ENCODE results near the gene RNASET2.
"Not testable (repeated sequence)": the region's sequence is repeated elsewhere in the genome, so short reads cannot be mapped to it uniquely, and the experiment has no call there.

The RNASET2 gene

DNA sequence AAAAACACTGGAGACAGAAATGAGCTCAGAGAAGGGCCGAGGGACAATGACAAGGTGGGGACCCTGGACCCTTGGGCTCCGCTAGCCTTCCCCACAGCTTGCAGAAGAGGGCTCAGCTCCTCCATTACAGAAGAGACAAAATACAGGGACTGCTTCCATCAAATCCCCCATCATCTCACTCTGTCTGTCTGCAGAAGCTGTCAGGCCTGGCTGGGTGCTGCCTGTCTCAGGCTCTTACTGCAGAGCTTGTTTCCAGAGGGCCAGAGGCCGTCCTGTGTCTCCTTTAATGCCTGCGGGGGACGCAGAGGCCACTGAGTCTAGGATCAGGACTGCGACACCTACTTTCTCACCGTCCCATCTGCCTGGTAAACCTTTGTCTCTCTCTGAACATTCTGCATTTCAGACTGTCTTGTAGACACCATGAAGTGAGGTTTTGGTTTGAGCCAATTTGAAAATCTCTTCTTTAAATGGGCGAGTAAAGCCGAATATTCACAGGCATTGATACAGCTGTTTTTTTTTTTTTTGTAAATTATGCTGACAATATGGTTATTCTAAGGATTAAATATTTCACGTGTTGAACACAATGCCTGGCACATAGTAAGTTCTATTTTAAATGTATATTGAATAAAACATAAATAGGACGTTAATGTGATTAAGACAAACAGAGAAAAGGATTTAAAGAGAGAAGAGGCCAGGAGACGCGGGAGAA lies 28.3 kb downstream of the RNASET2 start:
- no peak for DNase-seq (ENCODE audit: low read depth)

DNA sequence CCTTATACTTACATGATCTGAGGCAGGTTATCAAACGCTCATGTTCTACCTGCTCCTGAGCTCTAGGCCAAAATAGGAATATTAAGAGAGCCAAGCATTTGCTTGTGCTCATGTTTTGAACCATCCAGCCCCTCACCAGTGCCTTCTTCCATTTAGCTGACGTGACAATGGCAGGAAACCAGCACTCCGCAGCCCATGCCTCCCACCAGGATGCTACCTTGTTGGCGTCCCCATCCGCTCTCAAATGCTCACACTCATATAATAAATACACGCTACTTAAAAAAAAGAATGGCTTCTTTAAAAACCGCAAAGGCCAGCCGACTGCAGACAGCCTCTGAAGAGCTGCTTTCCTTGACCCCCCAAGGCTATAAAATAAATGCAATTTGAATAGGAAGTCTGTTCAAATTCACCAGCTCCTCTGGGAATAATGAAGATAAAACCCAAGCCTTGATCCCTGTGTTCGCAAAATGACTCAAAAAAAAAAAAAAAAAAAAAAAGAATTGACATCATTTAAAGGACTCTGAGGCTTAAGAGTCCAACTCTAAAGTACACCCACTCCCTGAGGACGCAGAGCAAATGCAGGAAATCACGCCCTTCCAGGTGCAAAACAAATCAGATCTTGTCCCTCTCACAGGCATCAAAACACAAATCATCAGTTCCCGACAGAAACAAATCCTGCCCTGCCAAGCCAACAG lies 29.0 kb downstream of the RNASET2 start:
- DNase-seq (ENCODE audit: low read depth): no peak

GRCh38 chr6:166926748-166927147 lies 29.6 kb downstream of the RNASET2 start:
- no peak for DNase-seq (ENCODE audit: low read depth)

DNA sequence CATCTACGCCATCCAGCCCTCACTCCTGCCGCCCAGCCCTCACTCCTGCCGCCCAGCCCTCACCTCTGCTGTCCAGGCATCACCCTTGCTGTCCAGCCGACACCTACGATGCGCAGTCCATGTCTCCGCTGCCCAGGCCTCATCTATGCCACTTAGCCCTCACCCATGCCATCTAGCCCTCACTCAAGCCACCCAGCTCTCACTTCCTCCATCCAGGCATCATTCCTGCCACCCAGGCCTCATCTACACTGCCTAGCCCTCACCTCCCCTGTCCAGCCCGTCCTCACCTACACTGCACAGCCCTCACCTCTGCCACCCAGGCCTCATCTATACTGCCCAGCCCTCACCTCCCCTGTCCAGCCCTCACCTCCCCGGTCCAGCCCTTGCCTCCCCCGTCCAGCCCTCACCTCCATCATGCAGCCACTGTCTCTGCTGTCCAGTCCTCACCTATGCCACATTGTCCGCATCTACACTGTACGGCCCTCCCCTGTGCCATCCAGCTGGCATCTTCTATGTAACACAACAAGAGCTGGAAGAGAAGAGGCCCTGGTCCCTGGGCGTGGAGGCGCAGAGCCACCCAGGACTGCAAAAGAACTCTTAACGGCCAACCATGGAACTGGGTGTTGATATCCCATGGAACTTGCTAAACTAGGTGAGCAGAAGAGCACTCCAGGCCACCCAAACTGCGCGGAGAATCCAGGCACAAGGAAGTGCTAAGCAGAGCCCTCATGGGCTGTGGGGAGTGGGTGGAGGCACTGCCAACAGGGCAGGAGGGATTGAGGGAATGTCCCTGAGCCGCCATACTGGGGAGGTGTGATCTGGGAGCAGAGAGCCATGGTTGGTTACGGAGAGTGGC lies 31.0 kb downstream of the RNASET2 start:
- no peak for DNase-seq (ENCODE audit: low read depth)

GRCh38 chr6:166924531-166924930 lies 31.8 kb downstream of the RNASET2 start:
- no peak for DNase-seq (ENCODE audit: low read depth)

- no peak for DNase-seq (ENCODE audit: low read depth)
These were observed 33.4 kb downstream of the RNASET2 start for GRCh38 chr6:166922937-166923336.

DNA sequence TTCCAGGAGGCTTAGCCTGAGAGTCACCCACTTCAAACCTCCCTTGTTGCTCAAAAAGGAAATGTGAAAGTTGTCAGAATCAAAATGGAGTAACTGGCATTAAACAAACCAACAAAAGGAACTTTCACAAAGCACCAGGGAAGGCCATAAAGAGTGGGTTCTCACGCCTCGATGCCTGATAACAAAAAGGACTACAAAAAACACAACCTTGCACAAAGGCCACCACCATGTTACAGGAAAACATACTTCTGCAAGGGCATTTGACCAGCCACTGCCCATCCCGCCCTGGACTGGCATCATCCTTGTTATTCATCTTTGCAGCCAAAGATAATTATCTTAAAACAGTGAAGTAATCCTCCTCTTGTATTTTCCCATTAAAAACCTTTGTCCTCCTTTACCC lies 34.8 kb downstream of the RNASET2 start:
- no peak for DNase-seq (ENCODE audit: low read depth)

DNA sequence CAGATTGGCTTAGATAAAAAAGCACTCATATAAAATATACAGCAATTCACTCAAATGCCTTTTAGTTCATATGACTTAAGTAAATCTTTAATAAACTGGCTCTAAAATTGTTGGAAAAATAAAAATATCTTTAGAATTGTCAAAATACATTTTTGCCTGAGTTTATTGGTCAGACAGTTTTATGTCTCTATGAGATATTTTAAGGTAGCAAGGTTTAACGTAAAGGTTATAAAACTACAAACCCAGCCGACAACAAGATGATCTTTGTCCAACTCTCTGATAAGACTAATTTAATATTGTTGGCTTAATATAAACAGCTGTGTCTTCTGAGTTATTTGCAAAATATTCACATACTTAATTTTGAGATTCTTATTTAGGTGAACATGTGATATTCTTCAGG lies 39.5 kb downstream of the RNASET2 start:
- no peak for DNase-seq (ENCODE audit: low read depth)

GRCh38 chr6:166915484-166915883 lies 40.9 kb downstream of the RNASET2 start:
- DNase-seq (ENCODE audit: low read depth): not testable (repeated sequence)

DNA sequence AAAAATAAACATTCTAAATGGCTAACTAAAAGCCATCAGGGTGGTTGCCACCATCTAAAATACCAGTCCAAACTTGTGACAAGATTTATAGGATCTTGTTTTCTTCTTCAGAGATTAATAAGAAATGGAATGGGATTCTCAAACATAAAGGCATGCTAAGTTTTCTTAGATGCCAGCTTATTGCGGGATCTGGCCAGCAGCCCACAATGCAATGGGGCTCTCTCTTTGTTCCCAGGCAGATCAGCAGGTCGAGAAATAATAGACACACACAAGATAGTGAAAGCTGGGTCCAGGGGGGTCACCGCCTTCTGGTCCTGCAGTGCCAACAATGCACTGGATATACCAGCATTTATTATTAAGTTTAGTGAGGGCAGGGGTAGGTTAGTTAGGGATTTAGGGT lies 41.4 kb downstream of the RNASET2 start:
- not testable (repeated sequence) for DNase-seq (ENCODE audit: low read depth)

DNA sequence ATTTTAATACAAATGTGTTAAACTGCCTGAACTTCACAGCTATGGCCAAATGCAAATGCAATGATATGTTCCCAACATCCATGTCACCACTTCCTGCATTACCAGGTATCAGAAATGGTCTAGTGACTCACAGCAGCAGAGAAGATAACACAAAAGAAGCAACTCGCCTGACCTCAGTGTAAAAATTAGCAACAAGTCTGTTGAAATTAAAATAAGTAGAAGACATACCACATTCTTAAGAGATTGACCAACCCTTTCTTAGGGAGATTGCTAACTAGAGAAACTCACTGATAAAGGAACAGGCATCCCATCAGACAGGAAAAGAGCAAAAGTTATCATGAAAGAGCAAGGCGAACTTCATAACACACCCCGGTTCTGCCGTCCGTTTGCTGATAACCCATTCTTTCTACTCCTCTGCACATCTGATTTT lies 45.1 kb downstream of the RNASET2 start:
- DNase-seq (ENCODE audit: low read depth): no peak

- no peak for DNase-seq (ENCODE audit: low read depth)
These were observed 45.7 kb downstream of the RNASET2 start for GRCh38 chr6:166910601-166911000.

GRCh38 chr6:166908811-166909210 lies 47.5 kb downstream of the RNASET2 start:
- no peak for DNase-seq (ENCODE audit: low read depth)

DNA sequence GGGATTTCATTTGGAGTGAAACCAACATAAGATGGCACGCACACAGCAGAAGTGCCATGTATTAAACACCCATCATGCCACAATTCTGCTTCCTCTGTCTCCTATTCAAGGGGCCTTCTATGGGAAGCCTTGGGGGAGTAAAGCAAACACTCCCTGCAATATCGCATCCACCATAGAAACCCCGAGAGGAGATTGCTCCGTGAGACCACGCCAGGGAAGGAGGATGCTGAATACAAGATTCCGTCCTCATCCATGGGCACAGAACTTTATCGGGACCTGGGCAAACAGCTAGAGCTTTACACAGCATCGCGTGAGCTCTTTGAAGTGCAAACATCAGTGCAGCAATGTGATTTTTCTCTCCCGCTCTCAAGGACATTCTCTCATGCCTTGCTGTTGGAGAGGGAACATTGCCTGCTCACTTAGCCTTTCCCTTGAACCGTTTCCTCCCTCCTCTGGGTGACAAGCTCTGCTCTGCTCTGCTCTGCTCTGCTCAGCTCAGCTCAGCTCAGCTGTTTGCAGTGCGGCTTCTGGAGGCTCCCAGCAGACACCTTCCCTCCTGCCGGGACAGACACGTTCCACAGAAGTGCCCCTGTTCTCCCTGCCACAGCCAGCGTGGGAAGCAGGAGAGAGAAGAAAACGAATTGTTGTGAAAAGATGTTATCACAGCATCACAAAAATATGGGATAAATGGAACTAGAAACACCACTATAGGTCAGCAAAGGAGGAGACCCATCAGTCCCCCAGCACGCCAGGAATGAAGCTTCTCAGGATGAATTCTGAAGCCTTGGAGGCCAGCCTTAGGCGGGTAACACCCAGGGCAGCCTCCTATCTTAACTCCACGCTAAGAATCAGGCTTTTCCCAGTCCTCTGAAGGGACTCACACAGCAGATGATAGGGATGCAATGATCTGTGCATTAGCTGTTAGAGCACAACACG lies 48.2 kb downstream of the RNASET2 start:
- DNase-seq (ENCODE audit: low read depth): no peak

- DNase-seq (ENCODE audit: low read depth): no peak
These were observed 48.9 kb downstream of the RNASET2 start for GRCh38 chr6:166907373-166907841.

DNA sequence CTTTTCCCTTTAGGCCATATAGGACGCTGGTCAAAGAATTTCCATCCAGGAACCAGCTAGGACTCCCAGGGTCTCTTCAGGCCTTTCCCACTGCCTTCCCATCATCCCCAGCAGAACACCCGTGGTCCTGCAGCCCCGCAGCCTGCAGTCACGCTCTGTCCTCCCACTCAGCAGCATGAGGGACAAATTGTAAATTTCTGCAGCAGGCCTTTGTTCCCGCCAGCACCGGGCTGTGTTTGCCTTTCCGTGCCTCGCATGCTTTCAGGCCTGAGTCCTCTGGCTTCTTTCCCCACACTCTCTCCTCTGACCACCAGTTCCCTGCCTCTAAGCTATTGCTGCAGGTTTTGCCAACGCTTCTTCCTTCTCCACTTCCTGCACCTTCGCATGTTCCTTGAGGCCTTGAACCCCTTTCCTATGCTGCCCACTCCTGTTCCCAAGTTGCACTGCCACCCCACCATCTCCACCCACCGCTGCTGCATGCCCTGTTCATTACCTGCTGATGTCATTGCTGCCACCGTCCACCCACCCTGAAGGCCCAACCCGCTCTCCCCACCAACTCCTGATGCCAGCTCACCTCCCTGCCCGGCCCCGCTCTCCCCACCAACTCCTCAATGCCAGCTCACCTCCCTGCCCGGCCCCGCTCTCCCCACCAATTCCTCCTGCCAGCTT lies 49.8 kb downstream of the RNASET2 start:
- DNase-seq (ENCODE audit: low read depth): no peak

- no peak for DNase-seq (ENCODE audit: low read depth)
These were observed 50.7 kb downstream of the RNASET2 start for GRCh38 chr6:166905505-166906134.

GRCh38 chr6:166905013-166905412 lies 51.3 kb downstream of the RNASET2 start:
- no peak for DNase-seq (ENCODE audit: low read depth)

- no peak for DNase-seq (ENCODE audit: low read depth)
These were observed 52.1 kb downstream of the RNASET2 start for GRCh38 chr6:166904101-166904746.

GRCh38 chr6:166903500-166903899 lies 52.9 kb downstream of the RNASET2 start:
- no peak for DNase-seq (ENCODE audit: low read depth)
